Panc1 (cell line): ENCODE measurements around the gene AKAP6.

Experiments used
- SIN3A ChIP-seq: IDR thresholded peaks from 2 replicates; pipeline ENCODE4 v1.6.1; 2012; ENCODE audit warnings: low read depth, mild to moderate bottlenecking, low read length, moderate library complexity, borderline replicate concordance; ENCODE audit not compliant: insufficient read depth
- TF ChIP-seq, protein P1 (sequence below), 2 experiments: IDR thresholded peaks; 2 replicates each; pipeline ENCODE4 v1.6.1; 2011 to 2012; ENCODE audit warnings: low read depth in 2 of 2, control low read depth in 1 of 2, low read length in 1 of 2, mild to moderate bottlenecking in 1 of 2, moderate library complexity in 1 of 2; ENCODE audit not compliant: insufficient read depth in 1 of 2
- TF ChIP-seq, protein P2 (sequence below): fragments of 450-650 bp; IDR thresholded peaks from 2 replicates; pipeline ENCODE4 v1.5.1; 2017; ENCODE audit warnings: mild to moderate bottlenecking

DNA sequence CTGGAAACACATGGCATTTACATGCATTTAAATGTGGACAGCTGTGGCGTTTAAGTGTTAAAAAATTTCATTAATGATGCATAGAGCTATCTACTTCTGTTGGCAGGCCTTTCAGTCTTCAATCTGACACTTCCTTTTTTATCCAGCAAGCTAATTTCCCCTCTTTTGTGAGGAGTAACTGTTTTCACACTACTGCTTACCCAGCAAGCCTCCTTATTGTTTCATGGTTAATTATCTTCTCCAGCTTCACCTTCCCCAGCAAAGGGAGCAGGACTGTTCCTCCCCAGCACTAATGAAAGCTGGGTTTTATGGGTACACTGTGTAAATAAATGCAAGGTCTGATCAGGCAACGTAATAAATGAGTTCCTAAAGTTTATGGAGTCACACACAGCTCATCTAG is 480.2 kb downstream of the AKAP6 start:
- no peak for TF ChIP-seq SIN3A
- TF ChIP-seq, protein P1, sequence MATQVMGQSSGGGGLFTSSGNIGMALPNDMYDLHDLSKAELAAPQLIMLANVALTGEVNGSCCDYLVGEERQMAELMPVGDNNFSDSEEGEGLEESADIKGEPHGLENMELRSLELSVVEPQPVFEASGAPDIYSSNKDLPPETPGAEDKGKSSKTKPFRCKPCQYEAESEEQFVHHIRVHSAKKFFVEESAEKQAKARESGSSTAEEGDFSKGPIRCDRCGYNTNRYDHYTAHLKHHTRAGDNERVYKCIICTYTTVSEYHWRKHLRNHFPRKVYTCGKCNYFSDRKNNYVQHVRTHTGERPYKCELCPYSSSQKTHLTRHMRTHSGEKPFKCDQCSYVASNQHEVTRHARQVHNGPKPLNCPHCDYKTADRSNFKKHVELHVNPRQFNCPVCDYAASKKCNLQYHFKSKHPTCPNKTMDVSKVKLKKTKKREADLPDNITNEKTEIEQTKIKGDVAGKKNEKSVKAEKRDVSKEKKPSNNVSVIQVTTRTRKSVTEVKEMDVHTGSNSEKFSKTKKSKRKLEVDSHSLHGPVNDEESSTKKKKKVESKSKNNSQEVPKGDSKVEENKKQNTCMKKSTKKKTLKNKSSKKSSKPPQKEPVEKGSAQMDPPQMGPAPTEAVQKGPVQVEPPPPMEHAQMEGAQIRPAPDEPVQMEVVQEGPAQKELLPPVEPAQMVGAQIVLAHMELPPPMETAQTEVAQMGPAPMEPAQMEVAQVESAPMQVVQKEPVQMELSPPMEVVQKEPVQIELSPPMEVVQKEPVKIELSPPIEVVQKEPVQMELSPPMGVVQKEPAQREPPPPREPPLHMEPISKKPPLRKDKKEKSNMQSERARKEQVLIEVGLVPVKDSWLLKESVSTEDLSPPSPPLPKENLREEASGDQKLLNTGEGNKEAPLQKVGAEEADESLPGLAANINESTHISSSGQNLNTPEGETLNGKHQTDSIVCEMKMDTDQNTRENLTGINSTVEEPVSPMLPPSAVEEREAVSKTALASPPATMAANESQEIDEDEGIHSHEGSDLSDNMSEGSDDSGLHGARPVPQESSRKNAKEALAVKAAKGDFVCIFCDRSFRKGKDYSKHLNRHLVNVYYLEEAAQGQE (IDR thresholded peaks at IDR 0.05; ENCODE audit: insufficient read depth in 1 of 2, low read depth in 2 of 2, low read length in 1 of 2): no peak
- TF ChIP-seq, protein P2, sequence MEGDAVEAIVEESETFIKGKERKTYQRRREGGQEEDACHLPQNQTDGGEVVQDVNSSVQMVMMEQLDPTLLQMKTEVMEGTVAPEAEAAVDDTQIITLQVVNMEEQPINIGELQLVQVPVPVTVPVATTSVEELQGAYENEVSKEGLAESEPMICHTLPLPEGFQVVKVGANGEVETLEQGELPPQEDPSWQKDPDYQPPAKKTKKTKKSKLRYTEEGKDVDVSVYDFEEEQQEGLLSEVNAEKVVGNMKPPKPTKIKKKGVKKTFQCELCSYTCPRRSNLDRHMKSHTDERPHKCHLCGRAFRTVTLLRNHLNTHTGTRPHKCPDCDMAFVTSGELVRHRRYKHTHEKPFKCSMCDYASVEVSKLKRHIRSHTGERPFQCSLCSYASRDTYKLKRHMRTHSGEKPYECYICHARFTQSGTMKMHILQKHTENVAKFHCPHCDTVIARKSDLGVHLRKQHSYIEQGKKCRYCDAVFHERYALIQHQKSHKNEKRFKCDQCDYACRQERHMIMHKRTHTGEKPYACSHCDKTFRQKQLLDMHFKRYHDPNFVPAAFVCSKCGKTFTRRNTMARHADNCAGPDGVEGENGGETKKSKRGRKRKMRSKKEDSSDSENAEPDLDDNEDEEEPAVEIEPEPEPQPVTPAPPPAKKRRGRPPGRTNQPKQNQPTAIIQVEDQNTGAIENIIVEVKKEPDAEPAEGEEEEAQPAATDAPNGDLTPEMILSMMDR: no peak
